GM23338 (cell line): Measurements from ENCODE around the gene RPS18. TPM values are rescaled to one million over a fixed set of nuclear protein-coding genes. Genes with fewer than 3 reads are reported as not detected.

Experiments
- ATAC-seq: fragments of 200-7000 bp; cut with Tn5 transposase; 3 replicates; pipeline ENCODE4 v1.9.1; 2020
- DNase-seq: peaks from one replicate; pipeline ENCODE4 v3.0.0-alpha.2; 2015; ENCODE audit warnings: low spot score
- H2AFZ ChIP-seq: fragments of 200-600 bp; sonication (generic); 2 replicates; pipeline ENCODE4 v1.8.0; 2016; ENCODE audit warnings: antibody characterized with exemption, mild to moderate bottlenecking, moderate library complexity
- H3F3A ChIP-seq: fragments of 200-600 bp; sonication (generic); replicated peaks from 2 replicates; pipeline ENCODE4 v1.8.0; 2017; ENCODE audit warnings: antibody characterized with exemption, mixed run types, low read depth
- H3K27ac ChIP-seq: fragments of 200-600 bp; sonication (generic); 2 replicates; pipeline ENCODE4 v1.6.1; 2016; ENCODE audit warnings: low read depth
- H3K27me3 ChIP-seq: fragments of 200-600 bp; sonication (generic); 2 replicates; pipeline ENCODE4 v1.8.0; 2016; ENCODE audit warnings: mild to moderate bottlenecking, mixed run types, moderate library complexity; ENCODE audit not compliant: insufficient read depth
- H3K36me3 ChIP-seq: fragments of 200-600 bp; sonication (generic); 2 replicates; pipeline ENCODE4 v1.8.0; 2016; ENCODE audit warnings: mild to moderate bottlenecking; ENCODE audit not compliant: insufficient read depth
- H3K4me1 ChIP-seq: fragments of 200-600 bp; sonication (generic); 2 replicates; pipeline ENCODE4 v1.8.0; 2016; ENCODE audit warnings: mild to moderate bottlenecking, moderate library complexity; ENCODE audit not compliant: insufficient read depth
- H3K4me2 ChIP-seq: fragments of 200-600 bp; sonication (generic); 2 replicates; pipeline ENCODE4 v1.7.1; 2017; ENCODE audit warnings: mixed run types
- H3K4me3 ChIP-seq: fragments of 200-600 bp; sonication (generic); 2 replicates; pipeline ENCODE4 v1.6.1; 2016; ENCODE audit warnings: mixed run types
- H3K79me2 ChIP-seq: fragments of 200-600 bp; sonication (generic); replicated peaks from 2 replicates; pipeline ENCODE4 v1.8.0; 2017; ENCODE audit warnings: mild to moderate bottlenecking; ENCODE audit not compliant: insufficient read depth
- H3K9me2 ChIP-seq: fragments of 200-600 bp; sonication (generic); 2 replicates; pipeline ENCODE4 v1.8.0; 2017; ENCODE audit not compliant: insufficient read depth
- H4K20me1 ChIP-seq: fragments of 200-600 bp; sonication (generic); replicated peaks from 2 replicates; pipeline ENCODE4 v1.8.0; 2017; ENCODE audit warnings: mild to moderate bottlenecking; ENCODE audit not compliant: insufficient read depth
- H3K27ac Mint-ChIP-seq: 2 replicates; pipeline ENCODE4 v1.8.0; 2020; ENCODE audit warnings: inconsistent platforms, mild to moderate bottlenecking, moderate library complexity, mixed read lengths
- H3K27me3 Mint-ChIP-seq: 3 replicates; pipeline ENCODE4 v1.8.0; 2022; ENCODE audit warnings: low read depth, mild to moderate bottlenecking, moderate library complexity, mixed read lengths, inconsistent platforms; ENCODE audit not compliant: insufficient read depth, poor library complexity
- H3K36me3 Mint-ChIP-seq: 3 replicates; pipeline ENCODE4 v1.8.0; 2021; ENCODE audit warnings: low read depth, mild to moderate bottlenecking, inconsistent platforms, moderate library complexity, mixed read lengths
- H3K4me1 Mint-ChIP-seq: 3 replicates; pipeline ENCODE4 v1.8.0; 2020; ENCODE audit warnings: mild to moderate bottlenecking, inconsistent platforms, mixed read lengths
- H3K4me3 Mint-ChIP-seq: 3 replicates; pipeline ENCODE4 v1.8.0; 2021; ENCODE audit warnings: moderate library complexity, mild to moderate bottlenecking, inconsistent platforms, mixed read lengths
- H3K9me3 Mint-ChIP-seq: 3 replicates; pipeline ENCODE4 v1.8.0; 2020; ENCODE audit warnings: moderate library complexity, mild to moderate bottlenecking, inconsistent platforms, mixed read lengths
- ETS1 ChIP-seq: IDR thresholded peaks from 2 replicates; pipeline ENCODE4 v1.6.1; 2016; ENCODE audit warnings: antibody characterized with exemption
- JUNB ChIP-seq: IDR thresholded peaks from one replicate; pipeline ENCODE4 v1.6.1; 2016; ENCODE audit warnings: antibody characterized with exemption; ENCODE audit not compliant: unreplicated experiment
- ZNF462 ChIP-seq: fragments of 250-450 bp; sonication (Bioruptor Pico); IDR thresholded peaks from 2 replicates; pipeline ENCODE4 v1.5.0; 2020; ENCODE audit warnings: mild to moderate bottlenecking, moderate library complexity
- polyA plus RNA-seq: library from polyadenylated mRNA; unstranded; fragments of >200 nt; fragmentation: Nextera tagmentation; extraction: Ambion mirVana; gene quantifications from 2 replicates; pipeline ENCODE4 v1.2.1, GENCODE V29; 2016
- total RNA-seq: library from RNA; depleted of rRNA; stranded (reverse); fragments of >200 nt; shearing (Covaris generic); gene quantifications from 2 replicates; pipeline ENCODE4 v1.2.3, GENCODE V29; 2014

Gene RPS18
- total and polyA plus RNA-seq, 2 experiments from 2014 or later = 2,133 to 4,776 TPM

- TF ChIP-seq ZNF462 (CRISPR knock-in tag) (no peak), JUNB (no peak)
Measured at GRCh38 chr6:33318426-33319073, 46.7 kb downstream of the RPS18 start (continued).

GRCh38 chr6:33319939-33320314 is 48.1 kb downstream of the RPS18 start:
- H3K36me3 ChIP-seq = peaks cover 14% of the 10 kb centered on the region
- H3K36me3 Mint-ChIP-seq = peaks cover 42% of the 10 kb centered on the region
- H3K4me3 Mint-ChIP-seq = peak overlapping the region; percentile 93; the same call in 1 of the 3 replicates
- no peak overlapping the region for H3K4me3 ChIP-seq
- peaks cover 11% of the 10 kb centered on the region for H4K20me1 ChIP-seq
- H3K79me2 ChIP-seq = peaks cover 36% of the 10 kb centered on the region
- H2AFZ ChIP-seq = no peak overlapping the region
- peaks cover 20% of the 10 kb centered on the region for H3F3A ChIP-seq
- H3K27ac ChIP-seq = peak overlapping the region; percentile 63; the same call in 1 of the 2 replicates
- peaks cover 18% of the 10 kb centered on the region for H3K27me3 Mint-ChIP-seq
- H3K27ac Mint-ChIP-seq = no peak overlapping the region
- DNase-seq (no peak), ATAC-seq (no peak)
- H3K9me2 ChIP-seq = no peaks in the 10 kb centered on the region
- peaks cover 50% of the 10 kb centered on the region for H3K4me1 ChIP-seq
- H3K4me2 ChIP-seq = no peak overlapping the region
- no peaks in the 10 kb centered on the region for H3K27me3 ChIP-seq
- H3K9me3 Mint-ChIP-seq = no peaks in the 10 kb centered on the region; the same call in 1 of the 3 replicates
- H3K4me1 Mint-ChIP-seq = peaks cover 69% of the 10 kb centered on the region
- TF ChIP-seq ZNF462 (CRISPR knock-in tag) = no peak
- TF ChIP-seq ETS1 = no peak
